ENCODE measurements around the gene SCYGR4. TPM values are rescaled to one million over a fixed set of nuclear protein-coding genes. Genes with fewer than 3 reads are reported as not detected.
"Not testable (repeated sequence)": the region's sequence is repeated elsewhere in the genome, so short reads cannot be mapped to it uniquely, and the experiment has no call there.

Gene SCYGR4, protein sequence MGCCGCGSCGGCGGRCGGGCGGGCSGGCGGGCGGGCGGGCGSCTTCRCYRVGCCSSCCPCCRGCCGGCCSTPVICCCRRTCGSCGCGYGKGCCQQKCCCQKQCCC
- not detected for total RNA-seq

DNA sequence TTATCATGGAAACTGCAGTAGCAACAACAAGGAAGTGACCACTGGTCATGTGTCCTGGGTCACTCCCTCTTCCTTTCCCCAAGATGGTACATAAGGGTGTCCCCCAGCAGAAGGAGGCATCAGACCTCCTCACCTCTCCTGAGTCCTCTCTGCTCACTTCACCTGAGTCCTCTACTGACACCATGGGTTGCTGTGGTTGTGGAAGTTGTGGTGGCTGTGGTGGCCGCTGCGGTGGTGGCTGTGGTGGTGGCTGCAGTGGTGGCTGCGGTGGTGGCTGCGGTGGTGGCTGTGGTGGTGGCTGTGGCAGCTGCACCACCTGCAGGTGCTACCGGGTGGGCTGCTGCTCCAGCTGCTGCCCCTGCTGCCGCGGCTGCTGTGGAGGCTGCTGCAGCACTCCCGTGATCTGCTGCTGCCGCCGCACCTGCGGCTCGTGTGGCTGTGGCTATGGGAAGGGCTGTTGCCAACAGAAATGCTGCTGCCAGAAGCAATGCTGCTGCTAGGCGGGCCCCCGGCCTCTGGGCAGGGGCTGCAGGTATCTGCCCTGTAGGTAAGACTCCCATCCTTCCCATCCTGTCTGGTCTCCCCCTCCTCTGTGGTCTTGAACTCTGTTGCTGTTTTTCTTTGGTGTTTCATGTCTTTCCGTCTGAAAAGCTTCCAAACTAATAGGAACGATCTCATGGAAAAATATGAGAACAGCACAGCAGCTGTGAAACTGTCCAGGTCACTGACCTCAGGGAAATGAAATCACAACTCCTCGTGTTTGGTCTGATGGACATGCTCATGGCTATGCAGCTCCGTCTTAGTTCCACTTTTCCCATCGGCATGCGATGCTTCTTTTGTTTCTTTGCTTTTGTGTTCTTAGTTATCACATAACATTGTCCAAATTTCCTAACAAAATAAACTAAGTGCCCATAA, at the start of gene SCYGR4:
Gene SCYGR4, plus strand, starts transcription at position 183 of the 915 bp plus-strand sequence. Its CDS starts 0 bp downstream, at position 183.
- no peak for DNase-seq (ENCODE audit: low spot score in 2 of 2)
- no peak for FAIRE-seq

GRCh38 chr2:227568852-227569169, 48.5 kb upstream of the SCYGR4 start:
- FAIRE-seq (no peak), DNase-seq (ENCODE audit: low spot score in 2 of 2) (no peak)

DNA sequence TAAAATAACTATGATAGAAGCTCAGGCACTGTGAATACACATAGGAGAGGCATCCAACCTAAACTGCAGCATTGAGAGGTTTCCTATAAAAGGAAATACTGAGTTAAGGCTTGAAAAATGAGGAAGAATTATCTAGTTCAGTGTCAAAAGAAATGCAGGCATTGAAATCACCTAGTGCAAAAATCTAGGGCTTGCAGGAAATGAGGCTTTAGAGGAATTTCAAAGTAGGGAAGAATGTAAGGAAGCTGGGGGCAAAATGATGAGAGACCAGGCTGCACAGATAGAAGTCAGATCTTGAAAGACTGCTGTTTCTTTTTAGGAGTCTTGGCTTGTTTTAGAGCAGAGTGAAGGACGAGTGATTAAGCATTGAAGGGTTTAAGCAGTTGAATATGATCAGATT, 46.7 kb upstream of the SCYGR4 start:
- FAIRE-seq (no peak), DNase-seq (ENCODE audit: low spot score in 2 of 2) (no peak)

DNA sequence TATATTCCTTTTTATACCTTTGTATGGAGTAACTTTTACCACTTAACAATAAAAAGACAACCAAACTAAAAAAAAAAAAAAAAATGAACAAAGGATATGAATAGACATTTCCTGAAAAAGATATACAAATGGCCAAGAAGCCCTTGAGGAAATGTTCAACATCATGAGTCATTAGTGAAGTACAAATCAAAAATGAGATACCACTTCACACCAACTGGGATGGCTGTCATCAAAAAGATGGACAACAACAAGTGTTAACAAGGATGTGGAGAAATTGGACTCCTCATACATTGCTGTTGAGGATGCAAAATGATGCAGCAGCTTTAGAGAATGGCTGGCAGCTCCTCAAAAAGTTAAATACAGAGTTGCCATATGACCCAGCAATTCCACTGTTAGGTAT, 41.2 kb upstream of the SCYGR4 start:
- FAIRE-seq (no peak), DNase-seq (ENCODE audit: low spot score in 2 of 2) (no peak)

DNA sequence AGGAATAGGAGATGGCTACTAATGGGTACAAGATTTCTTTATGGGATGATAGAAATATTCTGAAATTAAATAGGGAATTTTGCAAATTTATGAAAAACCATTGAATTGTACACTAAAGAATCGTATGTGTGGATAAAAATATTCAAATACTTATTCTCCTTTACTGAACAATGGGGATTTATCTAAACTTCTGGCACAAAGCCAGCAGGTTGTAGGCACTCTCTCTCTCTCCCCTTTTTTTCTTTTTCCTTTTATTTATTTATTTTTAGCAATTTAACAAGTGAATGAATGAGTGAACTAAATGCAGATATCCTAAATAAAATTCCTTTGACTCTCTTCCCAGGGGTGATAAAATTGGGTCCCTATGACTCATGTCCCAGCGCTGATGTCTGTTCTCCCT, 40.5 kb upstream of the SCYGR4 start:
- DNase-seq (ENCODE audit: low spot score in 2 of 2), result no peak
- no peak for FAIRE-seq

GRCh38 chr2:227577555-227577954, 39.7 kb upstream of the SCYGR4 start:
- DNase-seq (ENCODE audit: low spot score in 2 of 2), result no peak
- no peak for FAIRE-seq

GRCh38 chr2:227578642-227579041, 38.7 kb upstream of the SCYGR4 start:
- FAIRE-seq (no peak), DNase-seq (ENCODE audit: low spot score in 2 of 2) (no peak)

DNA sequence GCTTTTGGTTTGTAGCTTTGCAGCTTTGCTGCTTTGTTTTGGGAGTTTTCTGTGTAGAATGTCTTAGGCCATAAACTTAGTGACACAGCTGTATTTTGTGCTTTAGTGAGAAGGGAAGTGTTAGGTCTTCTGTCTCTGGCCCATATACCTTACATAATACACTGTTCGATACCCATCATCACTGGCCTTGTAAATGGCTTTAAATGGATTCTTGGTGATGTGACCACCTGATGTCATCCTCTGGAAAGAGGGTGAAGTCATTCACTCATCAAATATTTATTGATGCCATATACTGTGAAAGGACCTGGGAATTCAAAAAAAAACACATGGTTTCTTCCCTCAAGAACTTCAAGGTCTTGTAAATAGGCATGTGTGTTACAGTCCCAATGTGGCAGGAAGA, 37.5 kb upstream of the SCYGR4 start:
- DNase-seq (ENCODE audit: low spot score in 2 of 2) (no peak), FAIRE-seq (no peak)

DNA sequence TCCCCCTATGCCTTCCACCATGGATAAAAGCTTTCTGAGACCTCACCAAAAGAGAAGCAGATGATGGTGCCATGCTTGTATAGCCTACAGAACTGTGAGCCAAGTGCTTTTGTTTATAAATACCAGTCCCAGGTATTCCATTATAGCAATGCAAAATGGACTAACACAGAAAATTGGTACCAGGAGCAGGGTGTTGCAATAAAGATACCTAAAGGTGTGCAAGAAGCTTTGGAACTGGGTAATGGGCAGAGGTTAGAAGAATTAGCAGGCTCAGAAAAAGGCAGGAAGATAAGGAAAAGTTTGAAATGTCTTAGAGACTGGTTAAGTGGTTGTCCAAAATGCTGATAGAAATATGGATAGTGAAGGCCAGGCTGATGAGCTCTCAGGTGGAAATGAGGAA, 34.9 kb upstream of the SCYGR4 start:
- FAIRE-seq (no peak), DNase-seq (ENCODE audit: low spot score in 2 of 2) (no peak)

- FAIRE-seq (no peak), DNase-seq (ENCODE audit: low spot score in 2 of 2) (no peak)
Measured at GRCh38 chr2:227592694-227593387, 24.5 kb upstream of the SCYGR4 start.

DNA sequence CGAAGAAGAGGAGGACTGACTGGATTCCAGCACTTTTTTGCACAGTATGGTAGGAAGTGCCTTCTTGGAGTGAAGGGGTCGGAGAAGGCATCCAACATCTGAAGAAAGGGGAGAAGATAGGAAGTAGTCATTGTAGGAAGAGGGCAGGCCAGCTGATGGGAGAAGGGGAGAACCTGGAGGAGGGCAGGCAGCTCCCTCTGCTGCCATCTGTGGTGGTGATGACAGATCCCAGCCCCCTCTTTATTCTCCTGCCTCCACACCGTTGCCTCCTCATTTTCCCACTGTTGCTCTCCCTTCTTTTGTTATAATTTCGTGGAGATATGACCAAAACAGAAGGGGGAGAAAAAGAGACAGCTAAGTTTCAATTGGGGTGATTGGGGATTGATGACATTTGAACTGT, 21.5 kb upstream of the SCYGR4 start:
- DNase-seq (ENCODE audit: low spot score in 2 of 2) (no peak), FAIRE-seq (no peak)

DNA sequence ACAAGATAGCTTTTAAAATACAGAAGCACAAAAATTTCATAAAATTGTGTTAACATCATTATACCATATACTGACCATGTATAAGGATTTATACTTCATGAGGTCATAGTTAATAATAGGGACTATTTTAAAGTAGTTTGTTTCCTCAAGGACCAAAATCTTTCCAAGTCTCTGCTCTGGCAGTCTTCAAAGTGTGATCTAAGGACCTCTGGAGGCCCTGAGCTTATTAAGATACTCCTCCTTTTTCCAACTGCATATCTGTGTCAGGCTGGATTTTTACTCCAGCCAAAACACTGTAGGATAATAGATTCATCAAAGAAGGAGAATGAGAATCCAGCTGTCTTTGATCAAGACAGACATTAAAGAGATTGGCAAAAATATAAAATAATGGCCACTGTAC, 20.3 kb upstream of the SCYGR4 start:
- FAIRE-seq (no peak), DNase-seq (ENCODE audit: low spot score in 2 of 2) (no peak)

GRCh38 chr2:227597998-227598397, 19.3 kb upstream of the SCYGR4 start:
- no peak for DNase-seq (ENCODE audit: low spot score in 2 of 2)
- FAIRE-seq, result no peak

- not testable (repeated sequence) for DNase-seq (ENCODE audit: low spot score in 2 of 2); FAIRE-seq
Measured at GRCh38 chr2:227598835-227599503, 18.3 kb upstream of the SCYGR4 start, which contains the start of gene SCYGR2. Gene SCYGR2, plus strand, starts transcription at chr2:227598893. Its CDS starts 0 bp downstream, at chr2:227598893.

DNA sequence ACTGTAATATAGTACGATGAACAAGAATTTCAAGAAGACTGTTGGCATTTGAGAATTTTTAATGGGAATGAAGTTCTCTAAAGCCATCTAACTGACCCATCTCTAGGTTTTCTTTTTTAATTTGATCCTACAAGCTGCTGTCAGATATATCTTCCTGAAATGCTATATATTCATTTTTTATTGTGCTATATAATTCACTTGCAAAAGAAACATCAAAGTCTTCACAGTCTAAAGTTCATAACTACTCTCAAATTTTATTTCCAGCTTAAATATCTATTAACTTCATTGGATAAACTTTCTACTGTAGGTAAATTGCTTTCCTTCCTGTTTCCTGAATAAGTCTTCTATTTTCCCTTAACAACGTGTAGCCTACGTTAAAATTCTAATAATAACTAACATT, 14.9 kb upstream of the SCYGR4 start:
- DNase-seq (ENCODE audit: low spot score in 2 of 2) (no peak), FAIRE-seq (no peak)

- FAIRE-seq, result no peak
- DNase-seq (ENCODE audit: low spot score in 2 of 2), result no peak
Measured at GRCh38 chr2:227606476-227606875, 10.8 kb upstream of the SCYGR4 start.

DNA sequence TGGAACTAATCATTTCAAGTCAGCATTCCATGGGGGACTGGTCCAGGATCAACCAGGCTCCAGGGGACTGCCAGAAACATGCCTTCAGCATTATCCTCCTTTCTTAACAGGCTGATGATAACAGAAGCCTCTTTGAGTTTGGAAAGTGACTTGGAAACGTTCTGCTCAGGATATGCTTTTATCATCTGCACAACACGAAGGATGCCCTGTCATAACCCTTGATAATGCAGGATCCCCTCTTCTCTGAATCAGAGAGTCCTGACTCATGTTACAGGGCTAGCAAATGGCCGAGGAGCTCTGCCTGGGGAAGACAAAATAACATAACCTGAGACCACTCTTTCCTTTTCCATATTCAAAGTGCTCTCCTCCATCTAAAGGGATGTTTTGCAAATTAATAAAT, 9.4 kb upstream of the SCYGR4 start:
- FAIRE-seq, result no peak

DNA sequence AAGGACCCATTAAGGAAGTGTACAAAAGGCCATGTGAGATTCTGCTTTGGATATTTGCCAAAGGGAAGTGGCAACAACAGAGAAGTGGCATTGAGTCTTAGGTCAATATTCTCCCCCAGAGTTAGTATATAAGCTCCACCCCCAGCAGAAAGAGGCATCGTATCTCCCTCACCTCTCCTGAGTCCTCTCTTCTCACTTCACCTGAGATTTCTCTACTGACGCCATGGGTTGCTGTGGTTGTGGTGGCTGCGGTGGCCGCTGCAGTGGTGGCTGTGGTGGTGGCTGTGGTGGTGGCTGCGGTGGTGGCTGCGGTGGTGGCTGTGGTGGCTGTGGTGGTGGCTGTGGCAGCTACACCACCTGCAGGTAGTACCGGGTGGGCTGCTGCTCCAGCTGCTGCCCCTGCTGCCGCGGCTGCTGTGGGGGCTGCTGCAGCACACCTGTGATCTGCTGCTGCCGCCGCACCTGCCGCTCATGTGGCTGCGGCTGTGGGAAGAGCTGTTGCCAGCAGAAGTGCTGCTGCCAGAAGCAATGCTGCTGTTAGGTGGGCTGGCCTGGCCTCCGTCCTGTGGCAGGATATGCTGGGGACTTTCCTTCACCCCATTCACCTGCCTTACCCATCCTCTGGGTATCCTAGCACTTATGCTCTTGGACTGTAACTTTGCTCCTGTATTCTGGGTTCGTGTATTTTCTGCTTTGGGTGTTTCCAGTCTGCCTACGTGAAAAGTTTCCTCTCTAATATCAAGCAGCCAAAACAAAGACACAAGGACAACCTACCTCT, 8.5 kb upstream of the SCYGR4 start:
- no peak for DNase-seq (ENCODE audit: low spot score in 2 of 2)
- no peak for FAIRE-seq

More for the DNA sequence above, 9.4 kb upstream of the SCYGR4 start:
- DNase-seq (ENCODE audit: low spot score in 2 of 2), result no peak

GRCh38 chr2:227610123-227610522, 7.2 kb upstream of the SCYGR4 start:
- DNase-seq (ENCODE audit: low spot score in 2 of 2), result no peak
- no peak for FAIRE-seq

- no peak for FAIRE-seq
- no peak for DNase-seq (ENCODE audit: low spot score in 2 of 2)
Measured at GRCh38 chr2:227612546-227613271, 4.6 kb upstream of the SCYGR4 start.
